Keratinocyte (primary cell): ENCODE measurements around the gene CXCL1. TPM values are rescaled to one million over a fixed set of nuclear protein-coding genes. Genes with fewer than 3 reads are reported as not detected.

ENCODE experiments used
- DNase-seq: peaks from one replicate; pipeline ENCODE4 v3.0.0-alpha.2; 2011; ENCODE audit warnings: low read depth, missing footprints, low spot score
- FAIRE-seq: peaks from 2 replicates; lab custom pipeline; 2011; peaks lifted over from hg19 to GRCh38; lab: Jason Lieb, UNC
- H2AFZ ChIP-seq: 2 replicates; pipeline ENCODE4 v1.6.0; 2012; ENCODE audit warnings: low read length, control low read depth, inconsistent platforms; ENCODE audit not compliant: control insufficient read depth
- H3K27ac ChIP-seq: 2 replicates; pipeline ENCODE4 v1.5.1; 2011; ENCODE audit warnings: low read length; ENCODE audit not compliant: control insufficient read depth, insufficient read depth
- H3K27me3 ChIP-seq: 3 replicates; pipeline ENCODE4 v1.6.0; 2011; ENCODE audit warnings: low read length; ENCODE audit not compliant: control insufficient read depth, insufficient read depth; ENCODE audit errors: extremely low read depth
- H3K36me3 ChIP-seq, 2 experiments: 2 replicates in 1 of 2; 3 replicates in 1 of 2; pipeline ENCODE4 v1.5.1; 2011; ENCODE audit warnings: low read length in 2 of 2, mild to moderate bottlenecking in 1 of 2; ENCODE audit not compliant: control insufficient read depth in 2 of 2, insufficient read depth in 2 of 2; ENCODE audit errors: extremely low read depth in 1 of 2
- H3K4me1 ChIP-seq: 3 replicates; pipeline ENCODE4 v1.5.1; 2011; ENCODE audit warnings: low read length; ENCODE audit not compliant: control insufficient read depth, insufficient read depth; ENCODE audit errors: extremely low read depth
- H3K4me2 ChIP-seq: 3 replicates; pipeline ENCODE4 v1.6.0; 2011; ENCODE audit warnings: low read depth, low read length; ENCODE audit not compliant: control insufficient read depth, insufficient read depth; ENCODE audit errors: extremely low read depth
- H3K4me3 ChIP-seq, 3 experiments: fragments of 200-600 bp in 1 of 3; sonication (generic) in 1 of 3; 2 replicates in 2 of 3; 3 replicates in 1 of 3; pipeline ENCODE4 v1.5.1; 2011 to 2016; ENCODE audit warnings: low read length in 3 of 3, mild to moderate bottlenecking in 3 of 3, control low read depth in 2 of 3, inconsistent platforms in 1 of 3, low read depth in 1 of 3, mixed read lengths in 1 of 3, mixed run types in 1 of 3, moderate library complexity in 1 of 3; ENCODE audit not compliant: control insufficient read depth in 2 of 3, insufficient read depth in 2 of 3; ENCODE audit errors: extremely low read depth in 1 of 3
- H3K79me2 ChIP-seq: 2 replicates; pipeline ENCODE4 v1.6.0; 2012; ENCODE audit warnings: low read length; ENCODE audit not compliant: control insufficient read depth, insufficient read depth
- H3K9ac ChIP-seq: 3 replicates; pipeline ENCODE4 v1.6.0; 2011; ENCODE audit warnings: low read length; ENCODE audit not compliant: control insufficient read depth, insufficient read depth; ENCODE audit errors: extremely low read depth
- H3K9me1 ChIP-seq: 3 replicates; pipeline ENCODE4 v1.6.0; 2011; ENCODE audit warnings: low read length; ENCODE audit not compliant: control insufficient read depth, insufficient read depth; ENCODE audit errors: extremely low read depth
- H3K9me3 ChIP-seq: 2 replicates; pipeline ENCODE4 v1.5.1; 2012; ENCODE audit warnings: low read depth, low read length; ENCODE audit not compliant: control insufficient read depth
- H4K20me1 ChIP-seq: 3 replicates; pipeline ENCODE4 v1.6.0; 2011; ENCODE audit warnings: low read length; ENCODE audit not compliant: control insufficient read depth, insufficient read depth; ENCODE audit errors: extremely low read depth
- CTCF ChIP-seq, 3 experiments: IDR thresholded peaks in 1 of 3; conservative IDR thresholded peaks in 1 of 3; optimal IDR thresholded peaks in 1 of 3; 2 replicates in 2 of 3; 3 replicates in 1 of 3; pipeline versions ENCODE3 to v1.5.1; 2011; ENCODE audit warnings: low read length in 3 of 3, mild to moderate bottlenecking in 3 of 3, moderate library complexity in 2 of 3, control low read depth in 1 of 3, inconsistent platforms in 1 of 3; ENCODE audit not compliant: insufficient read depth in 2 of 3; ENCODE audit errors: extremely low read depth in 1 of 3
- EZH2 ChIP-seq: IDR thresholded peaks from one replicate; pipeline ENCODE4 v1.6.1; 2012; ENCODE audit warnings: inconsistent platforms, mild to moderate bottlenecking, low read length, moderate library complexity
- dilution Hi-C: fragments of 300-500 bp; cut with MboI; formaldehyde crosslinking; loops from one replicate; pipeline ENCODE4 v1.7.0; 2020; ENCODE audit warnings: low sequenced_read_pairs; ENCODE audit not compliant: extremely low pct_ligation_motif_present
- polyA plus RNA-seq, 5 experiments: library from polyadenylated mRNA; depleted of rRNA in 3 of 5; stranded (reverse) in 3 of 5; stranded (forward) in 1 of 5; unstranded in 1 of 5; fragments of >200 nt; gene quantifications; 1 replicate in 1 of 5; 2 replicates in 3 of 5; 3 replicates in 1 of 5; pipeline versions ENCODE4 v1.2.1 to v1.2.3, GENCODE V29; 2011 to 2012; ENCODE audit warnings: missing spikeins in 2 of 5, low read depth in 1 of 5, low replicate concordance in 1 of 5

CXCL1 gene
- polyA plus RNA-seq, 1 donor (not counting 4 experiments of a cell fraction or from before 2014, with no cell fraction given): 35.5 TPM

- TF ChIP-seq CTCF (optimal IDR thresholded peaks at IDR 0.05 in 1 of 3, IDR thresholded peaks at IDR 0.05 in 1 of 3, conservative IDR thresholded peaks at IDR 0.05 in 1 of 3; ENCODE audit: extremely low read depth in 1 of 3, insufficient read depth in 2 of 3, low read length in 3 of 3) (no peak), EZH2 (no peak)
- Histone ChIP-seq H3K9me1 (no peaks in the 10 kb centered on the region), H3K9ac (no peak overlapping the region), H3K4me2 (peak overlapping the region; percentile 74), H3K27me3 (peaks cover 8% of the 10 kb centered on the region), H3K4me1 (peaks cover 9% of the 10 kb centered on the region), H3K9me3 (no peaks in the 10 kb centered on the region), H3K36me3 (no peaks in the 10 kb centered on the region), H3K4me3 (peak overlapping the region in 1 of 3 experiments; percentile 44), H2AFZ (no peak overlapping the region), H3K27ac (no peak overlapping the region), H3K79me2 (no peaks in the 10 kb centered on the region), H4K20me1 (no peaks in the 10 kb centered on the region)
- dilution Hi-C loops: no loop called here
- DNase-seq (no peak), FAIRE-seq (no peak)
Observed at GRCh38 chr4:73852771-73853170, 16.4 kb upstream of the CXCL1 start.

GRCh38 chr4:73853246-73853704 lies 15.9 kb upstream of the CXCL1 start, which contains the start of gene PF4V1:
Gene PF4V1, plus strand, starts transcription at chr4:73853296. Its CDS starts 67 bp downstream, at chr4:73853363.
- dilution Hi-C loops: no loop called here
- Histone ChIP-seq H3K4me3 (peak within 1 kb of the TSS in 1 of 3 experiments; percentile 44), H3K4me2 (peak within 1 kb of the TSS; percentile 74), H3K9me1 (no peaks in the 10 kb centered on the region), H3K36me3 (no peaks in the 10 kb centered on the region), H3K4me1 (peaks cover 9% of the 10 kb centered on the region), H3K9me3 (no peaks in the 10 kb centered on the region), H2AFZ (peak within 1 kb of the TSS; percentile 73), H4K20me1 (no peaks in the 10 kb centered on the region), H3K79me2 (no peaks in the 10 kb centered on the region), H3K27me3 (peaks cover 8% of the 10 kb centered on the region), H3K9ac (no peak within 1 kb of the TSS), H3K27ac (no peak within 1 kb of the TSS)
- TF ChIP-seq EZH2: no peak
- peak; percentile 34 to 61 (median 44) for TF ChIP-seq CTCF (optimal IDR thresholded peaks at IDR 0.05 in 1 of 3, IDR thresholded peaks at IDR 0.05 in 1 of 3, conservative IDR thresholded peaks at IDR 0.05 in 1 of 3; ENCODE audit: extremely low read depth in 1 of 3, insufficient read depth in 2 of 3, low read length in 3 of 3)
- no peak for DNase-seq
- FAIRE-seq: no peak
